DOHH2 (cell line): Measurements from ENCODE around the gene SLC1A2.

Source experiments
- EZH2phosphoT487 ChIP-seq: fragments of 200-600 bp; sonication (generic); IDR thresholded peaks from 2 replicates; pipeline ENCODE4 v1.6.1; 2017; ENCODE audit warnings: borderline replicate concordance, mild to moderate bottlenecking, antibody characterized with exemption, low read length, moderate library complexity, mixed read lengths
- TF ChIP-seq, protein P1 (sequence below): fragments of 200-600 bp; sonication (generic); IDR thresholded peaks from one replicate; pipeline ENCODE4 v1.5.1; 2014; ENCODE audit warnings: antibody characterized with exemption, mild to moderate bottlenecking, low read depth, low read length; ENCODE audit not compliant: poor library complexity, severe bottlenecking

DNA sequence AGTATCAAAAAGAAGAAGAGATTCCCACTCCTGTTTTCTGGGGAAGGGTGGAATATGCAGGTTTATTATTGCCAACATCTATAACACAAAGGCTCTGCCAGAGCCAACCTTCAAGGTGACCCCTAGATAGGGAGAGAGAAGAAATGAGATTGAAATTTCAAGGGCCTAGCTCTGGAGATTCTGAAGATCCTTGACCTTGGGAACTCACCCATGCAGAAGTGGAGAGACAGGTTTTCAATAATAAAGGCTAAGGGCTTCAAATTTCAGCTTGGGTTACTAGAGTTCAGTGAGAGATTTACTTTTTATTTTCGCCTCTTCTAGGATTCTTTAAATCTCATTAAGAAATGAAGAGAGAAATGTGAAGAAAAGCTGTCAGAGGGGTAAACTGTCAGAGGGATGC, 182.0 kb downstream of the SLC1A2 start:
- TF ChIP-seq EZH2phosphoT487 = no peak
- TF ChIP-seq, protein P1, sequence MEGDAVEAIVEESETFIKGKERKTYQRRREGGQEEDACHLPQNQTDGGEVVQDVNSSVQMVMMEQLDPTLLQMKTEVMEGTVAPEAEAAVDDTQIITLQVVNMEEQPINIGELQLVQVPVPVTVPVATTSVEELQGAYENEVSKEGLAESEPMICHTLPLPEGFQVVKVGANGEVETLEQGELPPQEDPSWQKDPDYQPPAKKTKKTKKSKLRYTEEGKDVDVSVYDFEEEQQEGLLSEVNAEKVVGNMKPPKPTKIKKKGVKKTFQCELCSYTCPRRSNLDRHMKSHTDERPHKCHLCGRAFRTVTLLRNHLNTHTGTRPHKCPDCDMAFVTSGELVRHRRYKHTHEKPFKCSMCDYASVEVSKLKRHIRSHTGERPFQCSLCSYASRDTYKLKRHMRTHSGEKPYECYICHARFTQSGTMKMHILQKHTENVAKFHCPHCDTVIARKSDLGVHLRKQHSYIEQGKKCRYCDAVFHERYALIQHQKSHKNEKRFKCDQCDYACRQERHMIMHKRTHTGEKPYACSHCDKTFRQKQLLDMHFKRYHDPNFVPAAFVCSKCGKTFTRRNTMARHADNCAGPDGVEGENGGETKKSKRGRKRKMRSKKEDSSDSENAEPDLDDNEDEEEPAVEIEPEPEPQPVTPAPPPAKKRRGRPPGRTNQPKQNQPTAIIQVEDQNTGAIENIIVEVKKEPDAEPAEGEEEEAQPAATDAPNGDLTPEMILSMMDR = no peak
